NCI-H2107 (cell line): Measurements from ENCODE around the gene LEUTX.
"Not testable (repeated sequence)": the region's sequence is repeated elsewhere in the genome, so short reads cannot be mapped to it uniquely, and the experiment has no call there.

Experiments used
- DNase-seq: peaks from one replicate; lab custom pipeline; 2025; lab: John Stamatoyannopoulos, UW

The LEUTX gene

DNA sequence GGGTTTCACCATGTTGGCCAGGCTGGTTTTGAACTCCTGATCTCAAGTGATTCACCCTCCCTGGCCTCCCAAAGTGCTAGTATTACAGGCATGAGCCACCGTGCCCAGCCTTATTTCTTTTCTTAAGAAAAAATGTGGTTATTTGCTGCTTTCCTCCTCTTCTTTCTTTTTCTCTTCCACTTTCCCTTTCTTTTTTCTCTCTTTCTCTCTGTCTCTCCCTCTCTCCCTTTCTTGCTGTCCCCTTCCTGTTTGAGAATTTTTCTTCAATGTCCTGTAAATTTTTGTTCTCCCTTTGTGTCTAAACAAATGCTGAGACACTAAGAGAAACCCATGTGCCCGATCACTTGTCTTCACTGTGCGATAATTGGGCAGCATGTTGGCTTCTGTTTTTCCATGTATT lies 2.2 kb downstream of the LEUTX start:
- DNase-seq = no peak

DNA sequence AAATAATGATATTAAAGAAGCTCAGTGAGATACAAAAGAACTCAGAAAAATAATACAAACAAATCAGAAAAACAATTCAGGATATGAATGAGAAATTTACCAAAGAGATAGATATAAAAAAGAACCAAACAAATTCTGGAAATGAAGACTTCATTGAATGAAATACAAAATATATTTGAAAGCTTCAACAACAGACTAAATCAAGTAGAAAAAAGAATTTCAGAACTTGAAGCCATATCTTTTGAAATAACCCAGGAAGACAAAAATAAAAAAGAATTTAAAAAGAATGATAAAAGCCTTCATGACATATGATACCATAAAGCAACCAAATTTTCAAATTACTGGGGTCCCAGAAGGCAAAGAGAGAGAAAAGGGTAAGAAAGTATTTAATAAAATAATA lies 9.6 kb downstream of the LEUTX start:
- DNase-seq = no peak

DNA sequence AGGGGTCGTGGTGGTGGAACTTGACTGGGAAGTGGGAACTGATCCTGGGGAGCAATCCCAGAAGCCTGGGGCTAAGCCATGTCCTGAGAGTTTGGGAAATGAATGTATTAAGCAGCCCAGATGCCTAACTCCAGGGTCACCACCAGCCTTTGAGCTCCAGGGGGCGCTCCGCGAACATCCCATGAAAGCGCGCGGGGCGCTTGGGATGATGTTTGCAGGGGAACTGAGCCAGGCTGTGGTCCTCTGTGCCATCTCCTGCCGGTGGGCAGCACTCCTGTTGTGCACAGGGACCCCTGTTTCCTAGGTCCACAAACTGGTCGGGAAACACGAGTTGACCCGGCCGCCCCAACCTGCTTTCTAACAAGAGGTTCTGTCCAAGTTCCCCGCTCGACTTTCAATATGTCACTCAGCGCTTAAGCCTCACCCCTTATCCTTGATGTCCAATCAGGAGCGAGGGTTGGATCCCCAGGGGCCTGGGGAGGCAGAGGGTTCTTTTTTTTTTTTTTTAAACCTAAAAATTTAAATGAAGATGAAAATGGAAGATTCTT lies 14.4 kb downstream of the LEUTX start:
- peak; percentile 75 for DNase-seq

DNA sequence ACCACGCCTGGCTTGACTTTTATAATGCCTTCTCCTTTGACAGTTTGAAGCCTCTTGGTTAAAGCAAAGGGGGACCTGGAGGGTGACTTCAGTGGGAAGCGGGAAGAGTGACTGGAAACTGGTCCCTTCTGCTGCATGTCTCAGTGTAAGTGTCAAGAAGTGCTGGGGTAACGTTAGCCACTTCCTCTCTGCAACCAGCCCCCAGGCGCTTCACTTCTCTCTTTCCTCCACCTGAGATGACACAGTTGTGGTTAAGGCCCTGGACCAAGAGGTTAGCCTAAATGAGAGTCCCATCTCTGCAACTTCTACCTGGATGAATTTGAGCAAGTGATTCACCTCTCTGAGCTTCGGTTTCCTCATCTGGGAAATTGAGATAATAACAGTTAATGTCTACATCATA lies 16.3 kb downstream of the LEUTX start:
- no peak for DNase-seq

DNA sequence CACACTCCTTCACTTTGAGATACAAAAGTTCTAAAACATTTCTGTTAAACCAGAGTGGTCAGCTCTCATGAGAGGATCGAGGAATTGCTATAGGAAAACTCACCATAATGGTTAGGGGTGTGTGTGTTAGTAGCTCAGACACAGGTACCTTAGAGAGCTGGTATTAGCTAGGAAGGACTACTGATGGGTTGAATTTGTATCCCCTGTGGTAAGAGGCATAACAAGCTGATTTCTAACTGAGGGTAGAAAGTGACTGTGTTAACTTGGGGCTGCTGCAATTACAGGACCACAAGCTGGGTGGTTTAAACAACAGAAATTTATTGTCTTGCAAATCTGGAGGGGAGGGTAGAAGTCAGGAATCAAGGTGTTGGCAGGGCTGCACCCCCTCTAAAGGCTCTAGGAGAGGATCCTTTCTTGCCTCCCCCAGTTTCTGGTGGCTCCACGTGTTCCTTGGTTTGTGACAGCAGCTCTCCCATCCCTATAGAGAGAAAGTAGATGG lies 17.4 kb downstream of the LEUTX start:
- no peak for DNase-seq

DNA sequence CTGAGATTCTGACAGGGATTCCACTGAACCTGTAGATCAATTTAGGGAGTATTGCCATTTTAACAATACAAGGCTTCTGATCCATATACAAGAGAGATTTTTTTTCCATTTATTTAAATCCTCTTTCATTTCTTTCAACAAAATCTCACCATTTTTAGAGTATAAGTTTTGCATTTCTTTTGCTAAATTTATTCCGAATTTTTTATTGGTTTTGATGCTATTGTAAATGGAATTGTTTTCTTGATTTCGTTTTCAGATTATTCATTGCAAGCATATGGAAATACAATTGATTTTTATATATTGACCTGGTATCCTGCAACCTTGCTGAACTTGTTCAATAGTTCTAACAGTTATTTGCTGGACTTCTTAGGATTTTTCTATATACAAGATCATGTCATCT lies 18.4 kb downstream of the LEUTX start:
- DNase-seq = no peak

DNA sequence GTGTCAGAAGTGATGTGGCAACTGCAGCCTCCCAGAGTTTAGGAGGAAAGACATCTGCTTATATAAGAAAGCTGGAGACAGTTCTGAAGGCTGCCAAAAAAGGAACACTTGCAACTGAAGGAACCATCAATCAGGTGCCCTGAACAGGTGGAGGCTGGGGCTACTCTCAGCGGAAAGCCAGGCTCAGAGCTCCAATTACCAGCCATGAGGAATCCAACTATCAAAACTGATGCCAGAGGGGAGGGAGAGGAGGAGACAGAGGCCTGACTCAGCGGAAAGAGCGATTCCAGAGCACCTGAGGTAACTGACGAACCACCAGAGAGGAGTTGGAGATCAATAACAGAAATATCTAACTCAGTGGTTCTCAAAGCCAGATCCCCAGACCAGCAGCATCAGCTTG lies 24.3 kb downstream of the LEUTX start:
- peak; percentile 11 for DNase-seq

DNA sequence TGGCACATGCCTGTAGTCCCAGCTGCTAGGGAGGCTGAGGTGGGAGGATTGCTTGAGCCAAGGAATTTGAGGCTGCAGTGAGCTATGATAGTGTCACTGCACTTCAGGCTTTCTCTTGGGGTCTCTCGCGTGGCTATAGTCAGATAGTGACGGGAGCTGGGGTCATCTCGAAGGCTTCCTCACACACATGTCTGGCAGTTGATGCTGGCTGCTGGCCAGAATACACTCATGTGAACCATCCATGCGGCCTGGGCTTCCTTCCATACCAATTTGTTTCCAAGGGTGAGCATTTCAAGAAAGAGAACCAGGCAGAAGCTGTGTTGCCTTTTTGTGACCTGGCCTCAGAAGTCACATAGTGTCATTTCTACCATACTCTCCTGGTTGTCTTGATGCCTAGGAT lies 26.4 kb downstream of the LEUTX start:
- no peak for DNase-seq

DNA sequence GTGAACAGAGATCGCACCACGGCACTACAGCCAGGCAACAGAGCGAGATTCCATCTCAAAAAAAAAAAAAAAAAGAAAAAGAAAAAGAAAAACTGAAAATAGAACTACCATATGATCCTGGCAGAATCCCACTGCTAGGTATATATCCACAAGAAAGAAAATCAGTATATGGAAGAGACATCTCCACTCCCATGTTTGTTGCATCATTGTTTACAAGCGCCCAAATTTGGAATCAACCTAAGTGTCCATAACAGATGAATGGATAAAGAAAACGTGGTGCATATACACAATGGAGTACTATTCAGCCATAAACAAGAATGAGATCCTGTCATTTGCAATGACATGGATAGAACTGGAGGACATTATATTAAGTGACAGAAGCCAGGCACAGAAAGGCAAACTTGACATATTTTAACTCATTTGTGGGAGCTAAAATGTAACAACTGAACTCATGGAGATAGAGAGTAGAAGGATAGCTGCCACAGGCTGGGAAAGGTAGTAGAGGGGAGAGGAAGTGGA lies 29.3 kb downstream of the LEUTX start:
- DNase-seq = no peak

DNA sequence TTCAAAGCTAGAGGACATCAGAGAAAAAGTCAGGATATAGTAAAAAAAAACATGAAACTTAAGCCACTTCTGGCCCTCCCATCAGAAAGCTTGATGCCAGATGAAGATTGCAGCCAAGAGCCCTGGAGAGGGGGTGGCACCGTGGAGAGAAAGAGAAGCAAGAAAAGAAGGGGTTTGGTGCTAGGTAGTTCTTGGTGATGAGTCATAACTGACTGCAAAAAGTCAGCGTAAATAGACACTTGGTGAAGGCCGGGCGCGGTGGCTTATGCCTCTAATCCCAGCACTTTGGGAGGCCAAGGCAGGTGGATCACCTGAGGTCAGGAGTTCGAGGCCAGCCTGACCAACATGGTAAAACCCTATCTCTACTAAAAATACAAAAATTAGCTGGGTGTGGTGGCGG lies 30.0 kb downstream of the LEUTX start:
- DNase-seq = not testable (repeated sequence)

DNA sequence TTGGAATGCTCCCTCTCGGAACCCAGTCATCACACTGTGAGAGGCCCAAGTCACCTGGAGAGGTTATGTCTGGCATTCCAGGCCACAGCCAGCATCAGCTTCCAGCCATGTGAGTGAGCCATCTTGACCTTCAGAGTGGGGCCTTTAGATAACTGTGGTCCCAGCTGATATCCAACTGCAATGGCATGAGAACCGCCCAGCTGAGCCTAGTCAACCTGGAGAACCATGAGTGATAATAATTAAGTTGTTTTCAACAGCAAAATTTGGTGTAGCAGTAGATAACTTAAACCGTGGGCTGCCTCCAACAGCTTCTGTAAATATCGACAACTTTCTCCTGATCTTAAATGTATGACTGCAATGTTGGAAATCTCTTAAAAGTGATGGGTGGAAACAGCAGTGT lies 30.7 kb downstream of the LEUTX start:
- no peak for DNase-seq

DNA sequence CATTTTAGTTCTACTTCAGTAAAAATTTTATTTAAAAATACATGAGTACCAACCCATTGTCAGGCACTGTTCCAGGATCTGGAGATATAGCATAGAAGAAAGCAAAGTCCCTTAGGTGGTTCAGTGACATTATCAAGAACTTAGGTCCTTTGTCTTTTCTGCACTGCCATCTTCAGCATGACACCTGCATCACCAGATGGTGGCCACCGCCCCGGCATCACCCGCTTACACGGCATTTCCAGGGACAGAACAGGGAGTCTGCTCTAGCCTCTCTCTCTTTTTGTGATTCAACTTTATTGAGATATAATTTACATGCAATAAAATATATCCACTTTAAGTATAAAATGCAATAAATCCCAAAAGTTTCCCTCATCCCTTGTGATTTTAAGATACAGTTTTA lies 31.8 kb downstream of the LEUTX start:
- no peak for DNase-seq

DNA sequence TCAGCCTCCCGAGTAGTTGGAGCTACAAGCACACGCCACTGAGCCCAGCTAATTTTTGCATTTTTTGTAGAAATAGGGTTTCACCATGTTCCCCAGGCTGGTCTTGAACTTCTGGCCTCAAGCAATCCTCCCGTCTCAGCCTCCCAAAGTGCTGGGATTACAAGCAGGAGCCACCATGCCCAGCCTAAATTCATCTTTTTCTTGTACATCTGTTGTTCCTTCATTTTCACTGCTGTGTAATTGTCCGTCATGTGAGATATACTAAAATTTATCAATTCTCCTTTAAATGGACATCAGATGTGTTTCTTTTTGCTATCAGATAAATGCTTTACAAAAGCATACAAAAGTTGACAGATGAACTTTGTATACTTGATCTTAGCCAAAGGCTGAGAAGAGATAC lies 32.4 kb downstream of the LEUTX start:
- DNase-seq = no peak

DNA sequence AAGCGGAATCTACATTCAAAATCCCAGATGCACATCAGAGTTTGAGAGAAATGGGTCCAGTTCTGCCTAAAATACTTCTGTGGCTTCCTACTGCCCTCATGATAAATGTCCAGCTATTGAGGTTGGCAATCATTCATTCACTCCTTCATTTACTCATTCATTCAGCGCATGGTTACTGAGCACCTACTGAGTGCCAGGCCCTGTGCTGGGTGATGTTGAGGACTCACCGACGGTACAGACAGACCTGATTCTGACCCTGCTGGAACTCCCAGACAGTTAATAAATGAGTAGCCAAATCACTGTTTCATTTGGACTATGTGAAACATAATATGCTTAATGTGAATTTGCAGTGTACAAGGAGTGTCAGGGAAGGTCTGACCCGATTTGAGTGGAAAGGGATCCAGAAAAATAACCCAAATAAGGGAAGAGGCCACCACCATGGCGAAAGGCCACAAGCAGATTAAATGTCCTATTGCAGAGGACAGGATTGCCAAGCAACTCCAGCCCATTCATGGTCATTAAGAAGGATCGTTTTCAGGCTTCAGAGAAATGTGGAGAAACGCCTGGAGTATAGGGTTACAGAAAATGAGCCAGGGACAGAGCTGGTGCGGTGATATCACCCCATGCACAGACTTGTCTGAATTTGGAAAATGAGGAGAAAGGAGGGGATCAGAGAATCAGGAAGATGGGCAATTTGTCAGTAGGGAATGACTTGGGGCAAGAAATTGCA lies 34.8 kb downstream of the LEUTX start:
- DNase-seq = no peak

DNA sequence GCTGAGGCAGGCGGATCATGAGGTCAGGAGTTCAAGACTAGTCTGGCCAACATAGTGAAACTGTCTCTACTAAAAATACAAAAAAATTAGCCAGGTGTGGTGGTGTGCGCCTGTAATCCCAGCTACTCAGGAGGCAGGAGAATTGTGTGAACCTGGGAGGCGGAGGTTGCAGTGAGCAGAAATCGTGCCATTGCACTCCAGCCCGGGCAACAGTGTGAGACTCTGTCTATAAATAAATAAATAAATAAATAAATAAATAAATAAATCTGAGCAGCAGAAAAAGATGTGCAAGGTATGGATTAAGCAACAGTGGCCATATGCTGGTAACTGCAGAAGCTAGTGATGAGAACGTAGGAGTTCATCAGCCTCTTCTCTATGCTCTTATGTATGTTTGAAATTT lies 35.5 kb downstream of the LEUTX start:
- DNase-seq = not testable (repeated sequence)

DNA sequence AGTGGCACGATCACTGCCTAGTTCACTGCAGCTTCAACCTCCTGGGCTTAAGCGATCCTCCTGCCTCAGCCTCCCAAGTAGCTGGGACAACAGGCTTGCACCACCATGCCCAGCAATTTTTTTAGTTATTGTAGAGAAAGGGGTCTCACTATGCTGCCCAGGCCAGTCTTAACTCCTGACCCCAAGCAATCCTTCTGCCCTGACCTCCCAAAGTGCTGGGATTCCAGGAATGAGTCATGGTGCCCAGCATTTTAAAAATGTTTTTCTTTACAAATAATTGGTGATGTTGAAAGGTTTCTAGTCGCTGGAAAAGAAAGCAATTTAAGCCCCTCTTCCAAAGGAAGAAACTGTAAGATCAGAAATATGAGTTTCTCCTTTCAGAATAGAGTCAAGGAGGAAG lies 35.9 kb downstream of the LEUTX start:
- no peak for DNase-seq

DNA sequence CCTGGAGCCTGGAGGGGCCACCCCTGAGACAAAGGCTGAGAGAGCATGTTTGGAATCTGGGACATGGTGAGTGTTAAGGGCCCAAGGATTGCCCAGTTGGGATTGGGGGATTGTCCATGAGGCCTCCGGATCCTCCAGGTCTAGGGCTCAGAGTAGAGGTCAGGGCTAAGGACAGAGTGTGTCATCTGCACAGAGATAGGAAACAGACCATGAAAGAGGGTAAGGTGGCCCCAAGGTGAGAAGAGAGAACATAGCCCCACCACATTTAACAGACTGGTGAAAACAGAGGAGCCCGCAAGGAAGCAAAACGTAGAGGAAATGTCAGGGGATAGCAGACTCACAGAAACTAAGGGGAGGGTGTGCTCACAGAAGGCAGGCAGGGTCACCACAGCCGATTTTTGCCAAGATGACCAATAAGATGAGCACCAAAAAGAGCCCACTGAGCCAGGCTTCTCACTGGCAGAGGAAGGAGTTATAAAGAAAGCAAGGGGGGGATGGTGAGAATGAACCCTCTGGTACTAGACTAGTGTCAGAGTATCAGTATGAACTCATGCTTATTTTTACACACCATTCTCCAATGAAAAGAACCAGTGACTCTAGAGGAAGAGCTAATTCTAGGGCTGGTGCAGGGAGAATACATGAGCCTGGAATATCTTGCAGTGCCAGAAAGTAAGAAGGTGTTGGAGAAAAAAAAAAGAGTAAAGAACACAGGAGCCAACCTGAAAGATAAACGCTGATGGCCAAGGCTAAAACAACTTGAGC lies 37.8 kb downstream of the LEUTX start:
- DNase-seq = no peak

DNA sequence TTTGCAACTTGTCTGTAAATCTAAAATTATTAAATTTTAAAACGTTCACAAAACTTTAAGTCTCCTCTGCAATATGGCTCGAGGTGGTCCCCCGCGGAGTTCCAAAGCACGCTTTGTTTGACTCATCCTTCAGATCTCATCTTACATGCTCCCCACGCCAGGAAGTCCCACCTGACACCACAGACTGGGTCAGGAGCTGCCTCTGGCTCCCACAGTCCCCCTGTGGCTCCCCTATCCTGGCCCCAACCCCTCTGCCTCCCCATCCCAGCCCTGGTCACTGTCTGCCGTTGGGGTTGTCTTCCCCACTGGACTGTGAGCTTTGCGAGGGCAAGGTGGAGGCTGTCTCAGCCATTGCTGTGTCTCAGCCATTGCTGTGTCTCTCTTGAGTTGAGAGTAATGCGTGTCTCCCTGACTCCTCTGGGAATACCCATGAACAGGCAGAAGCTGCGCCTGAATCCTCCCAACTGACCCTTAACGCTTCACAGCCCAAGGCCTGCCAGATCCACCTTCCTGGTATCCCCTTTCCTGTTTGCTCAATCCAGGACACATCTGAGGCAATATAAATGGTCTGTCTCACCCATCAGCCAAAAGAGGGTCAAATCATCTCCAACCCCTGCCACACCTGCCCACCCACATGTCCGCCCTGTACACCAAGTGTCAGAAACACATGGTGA lies 39.4 kb downstream of the LEUTX start:
- no peak for DNase-seq

DNA sequence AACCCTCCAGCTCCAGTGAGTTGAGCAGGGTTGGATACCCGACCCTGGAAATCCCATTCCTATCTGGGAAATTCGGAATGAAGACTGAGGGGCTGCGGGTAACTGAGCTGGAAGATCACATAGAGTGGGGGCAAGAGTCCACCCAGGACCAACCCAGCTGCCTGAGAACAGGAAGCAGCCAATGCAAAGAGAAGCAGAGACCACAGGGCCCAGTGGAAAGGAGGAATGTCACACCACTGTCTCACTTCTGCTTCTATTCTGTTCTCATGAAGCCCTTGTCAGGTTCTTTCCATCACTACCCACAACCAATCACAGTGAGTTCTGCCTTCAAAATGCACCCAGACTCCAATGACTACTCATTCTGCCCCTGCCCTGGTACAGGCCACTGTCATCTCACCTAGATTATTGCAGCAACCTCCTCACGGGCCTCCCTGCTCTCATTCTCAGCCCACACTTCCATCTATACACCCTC lies 40.0 kb downstream of the LEUTX start:
- DNase-seq = no peak

DNA sequence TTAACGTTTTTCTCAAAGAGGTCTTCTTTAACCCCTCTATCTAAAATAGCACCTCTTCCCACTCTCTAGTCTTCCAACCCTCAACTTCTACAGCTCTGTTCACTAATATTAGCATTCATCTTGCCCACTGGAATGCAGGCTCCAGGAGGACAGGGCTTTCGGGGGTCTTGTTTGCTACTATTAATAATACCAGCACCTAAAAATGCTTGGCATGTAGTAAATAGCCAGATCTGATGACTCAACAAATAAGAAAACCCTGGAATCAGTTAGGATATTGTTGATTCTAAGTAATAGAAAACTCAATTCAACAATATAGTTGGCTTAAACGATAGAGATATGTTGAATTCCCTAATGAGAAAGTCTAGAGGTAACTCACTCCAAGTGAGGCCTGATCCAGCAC lies 41.1 kb downstream of the LEUTX start:
- DNase-seq = no peak

DNA sequence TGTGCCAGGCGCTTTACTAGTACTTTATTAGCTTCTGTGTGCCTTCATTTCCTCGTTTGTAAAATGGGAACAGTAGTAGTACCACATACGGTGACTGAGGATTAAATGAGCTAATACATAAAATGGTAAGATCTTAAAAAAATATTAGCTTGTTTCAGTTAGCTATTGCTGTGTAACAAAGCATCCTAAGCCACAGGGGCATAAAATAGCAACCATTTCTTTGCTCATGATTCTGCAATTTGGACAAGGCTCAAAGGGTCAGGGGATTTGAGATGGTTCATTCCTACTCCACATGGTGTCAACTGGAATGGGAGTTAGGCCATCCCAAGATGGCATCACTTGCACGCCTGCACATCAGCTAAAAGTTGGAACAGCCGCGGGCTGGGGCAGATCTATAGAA lies 42.0 kb downstream of the LEUTX start:
- DNase-seq = no peak

DNA sequence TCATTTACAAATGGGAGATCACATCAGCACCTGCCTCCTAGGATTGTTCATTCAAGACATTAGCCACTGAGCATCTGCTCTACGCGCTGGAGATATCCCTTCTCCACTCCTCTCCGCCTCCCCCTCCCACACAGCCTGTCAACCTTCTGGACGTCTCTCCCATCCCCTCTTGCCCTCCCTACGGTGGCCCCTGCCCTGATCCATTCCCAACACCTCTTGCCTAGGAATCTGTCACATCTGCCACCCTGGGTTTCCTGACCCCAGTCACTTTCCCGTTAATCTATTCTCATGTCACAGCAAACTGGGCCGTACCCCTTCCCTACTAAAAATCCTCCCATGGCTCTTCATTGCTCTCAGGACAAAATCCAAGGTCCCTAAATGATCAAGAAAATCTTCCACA lies 45.0 kb downstream of the LEUTX start:
- no peak for DNase-seq
